SH-SY5Y (cell line): ENCODE results near the gene CIBAR2.

ENCODE experiments used
- GATA2 ChIP-seq: IDR thresholded peaks from 2 replicates; pipeline ENCODE4 v1.6.1; 2011; ENCODE audit warnings: mild to moderate bottlenecking, low read depth, low read length
- GATA3 ChIP-seq: IDR thresholded peaks from 2 replicates; pipeline ENCODE4 v1.6.1; 2011; ENCODE audit warnings: low read depth, mild to moderate bottlenecking, low read length, moderate library complexity

DNA sequence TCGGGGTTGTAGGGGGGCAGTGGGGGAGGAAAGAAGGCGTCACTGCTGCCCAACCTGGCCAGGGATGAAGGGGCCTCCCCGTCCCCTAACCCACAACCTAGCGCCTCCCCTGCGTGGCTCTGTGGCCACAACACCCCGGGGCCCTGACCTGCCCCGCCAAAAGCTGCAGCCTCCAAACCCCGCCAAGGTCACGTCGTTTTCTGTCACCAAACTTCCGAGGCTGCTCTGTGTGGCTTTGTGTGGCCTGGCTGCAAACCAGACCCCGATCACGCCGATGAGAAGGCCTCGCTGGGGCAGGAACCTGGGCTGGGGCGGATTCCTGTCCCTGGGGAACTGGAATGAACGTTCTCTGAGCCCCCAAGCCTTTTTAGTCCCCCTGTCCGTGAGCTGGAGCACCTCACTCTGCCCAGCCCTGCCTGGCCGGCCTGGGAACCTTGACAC lies 30.5 kb upstream of the CIBAR2 start:
- TF ChIP-seq GATA2, result no peak
- TF ChIP-seq GATA3, result no peak
